DOHH2 (cell line): Measurements from ENCODE around the gene GHR.
"Not testable (repeated sequence)": the region's sequence is repeated elsewhere in the genome, so short reads cannot be mapped to it uniquely, and the experiment has no call there.

ENCODE experiments used
- H3F3A ChIP-seq: fragments of 200-600 bp; sonication (generic), shearing (Covaris generic); 2 replicates; pipeline ENCODE4 v1.6.0; 2016; ENCODE audit warnings: antibody characterized with exemption, mild to moderate bottlenecking; ENCODE audit not compliant: control insufficient read depth, insufficient read depth
- H3K27ac ChIP-seq: fragments of 200-600 bp; sonication (generic); 2 replicates; pipeline ENCODE4 v1.5.1; 2014; ENCODE audit warnings: low read depth, mild to moderate bottlenecking, low read length, moderate library complexity
- H3K27me3 ChIP-seq: fragments of 200-600 bp; sonication (generic); 2 replicates; pipeline ENCODE4 v1.6.1; 2014; ENCODE audit warnings: mild to moderate bottlenecking, low read length, mixed read lengths; ENCODE audit not compliant: control insufficient read depth
- H3K36me3 ChIP-seq: fragments of 200-600 bp; sonication (generic); 2 replicates; pipeline ENCODE4 v1.6.1; 2014; ENCODE audit warnings: mild to moderate bottlenecking, low read length, moderate library complexity, mixed read lengths; ENCODE audit not compliant: control insufficient read depth
- H3K4me1 ChIP-seq: fragments of 200-600 bp; sonication (generic); 2 replicates; pipeline ENCODE4 v1.6.1; 2014; ENCODE audit warnings: mild to moderate bottlenecking, low read length, mixed read lengths; ENCODE audit not compliant: control insufficient read depth
- H3K4me2 ChIP-seq: fragments of 200-600 bp; sonication (generic); 2 replicates; pipeline ENCODE4 v1.6.0; 2014; ENCODE audit warnings: mild to moderate bottlenecking, low read length, moderate library complexity
- H3K4me3 ChIP-seq: fragments of 200-600 bp; sonication (generic); 2 replicates; pipeline ENCODE4 v1.5.1; 2014; ENCODE audit warnings: mild to moderate bottlenecking, low read length, mixed read lengths
- H3K79me2 ChIP-seq: fragments of 200-600 bp; sonication (generic); 2 replicates; pipeline ENCODE4 v1.6.1; 2014; ENCODE audit warnings: mild to moderate bottlenecking, low read length, mixed read lengths; ENCODE audit not compliant: control insufficient read depth
- H3K9me2 ChIP-seq: fragments of 200-600 bp; sonication (generic); replicated peaks from 2 replicates; pipeline ENCODE4 v1.6.1; 2014; ENCODE audit warnings: mild to moderate bottlenecking, low read length, mixed read lengths; ENCODE audit not compliant: control insufficient read depth
- H3K9me3 ChIP-seq: fragments of 200-600 bp; sonication (generic); 2 replicates; pipeline ENCODE4 v1.6.1; 2014; ENCODE audit warnings: antibody characterized with exemption, low read length, mixed read lengths; ENCODE audit not compliant: control insufficient read depth, insufficient read depth
- H4K20me1 ChIP-seq: fragments of 200-600 bp; sonication (generic); 2 replicates; pipeline ENCODE4 v1.6.0; 2014; ENCODE audit warnings: low read depth, mild to moderate bottlenecking, antibody characterized with exemption, low read length, moderate library complexity; ENCODE audit not compliant: control insufficient read depth, insufficient read depth
- CTCF ChIP-seq: fragments of 200-600 bp; sonication (generic); IDR thresholded peaks from one replicate; pipeline ENCODE4 v1.5.1; 2014; ENCODE audit warnings: antibody characterized with exemption, mild to moderate bottlenecking, low read depth, low read length; ENCODE audit not compliant: poor library complexity, severe bottlenecking
- EZH2phosphoT487 ChIP-seq: fragments of 200-600 bp; sonication (generic); IDR thresholded peaks from 2 replicates; pipeline ENCODE4 v1.6.1; 2017; ENCODE audit warnings: borderline replicate concordance, mild to moderate bottlenecking, antibody characterized with exemption, low read length, moderate library complexity, mixed read lengths

GHR gene

GRCh38 chr5:42572313-42572712 lies 149.1 kb downstream of the GHR start:
- Histone ChIP-seq H3K4me2 (no peak overlapping the region), H3K36me3 (no peaks in the 10 kb centered on the region), H3K27me3 (peaks cover 6% of the 10 kb centered on the region), H4K20me1 (no peaks in the 10 kb centered on the region), H3K9me3 (no peaks in the 10 kb centered on the region), H3K9me2 (no peaks in the 10 kb centered on the region), H3K4me1 (no peaks in the 10 kb centered on the region), H3F3A (no peaks in the 10 kb centered on the region), H3K27ac (no peak overlapping the region), H3K4me3 (no peak overlapping the region), H3K79me2 (no peaks in the 10 kb centered on the region)
- TF ChIP-seq EZH2phosphoT487, result no peak
- TF ChIP-seq CTCF, result no peak

DNA sequence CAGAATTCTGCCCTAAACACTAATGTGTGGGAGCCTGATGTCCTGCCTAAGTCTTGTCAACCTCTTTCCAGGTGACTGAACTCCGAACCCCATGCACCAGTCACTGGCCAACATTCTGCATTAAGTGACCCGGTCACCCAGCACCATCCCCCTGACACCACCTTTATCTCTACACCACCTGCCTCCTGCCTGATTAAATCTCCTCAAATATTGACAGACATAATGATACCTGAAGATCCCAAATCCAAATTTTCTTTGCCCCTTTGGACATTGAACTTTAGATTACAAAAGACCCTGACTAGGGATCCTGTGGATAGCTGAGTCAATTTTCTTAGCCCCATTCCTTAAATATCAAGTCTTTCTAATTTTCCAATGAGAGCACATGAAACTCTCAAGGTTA lies 150.1 kb downstream of the GHR start:
- peaks cover 9% of the 10 kb centered on the region for H3K27me3 ChIP-seq
- H4K20me1 ChIP-seq, result no peaks in the 10 kb centered on the region
- H3K36me3 ChIP-seq, result no peaks in the 10 kb centered on the region
- H3K4me1 ChIP-seq, result no peaks in the 10 kb centered on the region
- H3F3A ChIP-seq, result no peaks in the 10 kb centered on the region
- no peaks in the 10 kb centered on the region for H3K9me2 ChIP-seq
- H3K79me2 ChIP-seq, result no peaks in the 10 kb centered on the region
- no peak for TF ChIP-seq EZH2phosphoT487
- TF ChIP-seq CTCF, result no peak
- H3K4me3 ChIP-seq, result no peak overlapping the region
- no peak overlapping the region for H3K27ac ChIP-seq
- H3K9me3 ChIP-seq, result no peaks in the 10 kb centered on the region
- H3K4me2 ChIP-seq, result no peak overlapping the region

DNA sequence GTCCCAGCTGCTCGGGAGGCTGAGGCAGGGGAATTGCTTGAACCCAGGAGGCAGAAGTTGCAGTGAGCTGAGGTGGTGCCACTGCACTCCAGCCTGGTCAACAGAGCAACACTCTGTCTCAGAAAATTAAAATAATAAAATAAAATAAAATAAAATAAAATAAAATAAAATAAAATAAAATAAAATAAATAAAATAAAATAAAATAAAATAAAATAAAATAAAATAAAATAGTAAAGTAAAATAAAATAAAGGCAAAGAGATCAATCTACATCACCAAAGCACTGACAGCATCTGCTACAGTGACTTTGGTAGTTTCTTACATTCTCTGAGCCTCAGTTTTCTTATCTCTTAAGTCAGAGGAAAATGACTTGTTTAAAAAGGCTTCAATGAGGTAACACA lies 152.7 kb downstream of the GHR start:
- not testable (repeated sequence) for H3F3A ChIP-seq, H3K27ac ChIP-seq, H3K4me3 ChIP-seq, H3K79me2 ChIP-seq, H3K36me3 ChIP-seq, H3K27me3 ChIP-seq, H3K4me2 ChIP-seq, H3K9me3 ChIP-seq, H3K9me2 ChIP-seq, H3K4me1 ChIP-seq, H4K20me1 ChIP-seq

DNA sequence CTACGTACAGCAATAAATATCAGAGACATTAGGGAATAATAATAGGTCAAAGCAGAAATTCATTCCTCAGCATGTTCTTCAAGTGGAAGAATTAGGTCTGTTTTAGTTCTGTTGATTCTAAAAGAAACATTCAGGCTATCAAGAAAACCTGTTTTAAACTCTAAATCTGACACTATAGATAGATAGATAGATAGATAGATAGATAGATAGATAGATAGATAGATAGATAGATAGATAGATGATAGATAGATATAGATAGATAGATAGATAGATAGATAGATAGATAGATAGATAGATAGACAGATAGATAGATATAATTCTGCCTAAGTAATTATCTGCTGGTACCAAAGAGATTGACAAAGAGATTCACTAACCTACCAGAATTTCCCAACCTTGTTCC lies 155.7 kb downstream of the GHR start:
- H3K27ac ChIP-seq, H3K4me2 ChIP-seq, H3K4me3 ChIP-seq, H3K36me3 ChIP-seq, H3K9me3 ChIP-seq, H3K79me2 ChIP-seq, H3K4me1 ChIP-seq, H4K20me1 ChIP-seq, H3K27me3 ChIP-seq, H3F3A ChIP-seq, H3K9me2 ChIP-seq: not testable (repeated sequence)

- no peaks in the 10 kb centered on the region for H3K9me3 ChIP-seq
Measured at GRCh38 chr5:42579320-42579719, 156.1 kb downstream of the GHR start.

More at GRCh38 chr5:42579320-42579719, 156.1 kb downstream of the GHR start:
- no peaks in the 10 kb centered on the region for H3F3A ChIP-seq
- no peaks in the 10 kb centered on the region for H3K9me2 ChIP-seq
- no peaks in the 10 kb centered on the region for H3K79me2 ChIP-seq
- peaks cover 9% of the 10 kb centered on the region for H3K27me3 ChIP-seq
- TF ChIP-seq EZH2phosphoT487 (no peak), CTCF (no peak)
- no peak overlapping the region for H3K4me2 ChIP-seq
- no peak overlapping the region for H3K4me3 ChIP-seq
- no peaks in the 10 kb centered on the region for H3K4me1 ChIP-seq
- H4K20me1 ChIP-seq, result no peaks in the 10 kb centered on the region
- H3K27ac ChIP-seq, result no peak overlapping the region
- no peaks in the 10 kb centered on the region for H3K36me3 ChIP-seq
